HG03575 (cell line): Measurements from ENCODE around the gene VIL1.

Experiments used
- ATAC-seq: cut with Tn5 transposase; IDR thresholded peaks from one replicate; pipeline ENCODE4 v1.9.1; 2021; ENCODE audit not compliant: unreplicated experiment, insufficient number of reproducible peaks, low FRiP score; ENCODE audit errors: extremely low read depth

Gene VIL1

GRCh38 chr2:218418717-218419458 is at the start of gene VIL1:
VIL1 (plus strand) TSS chr2:218419123; CDS start chr2:218423779, 4,656 bp downstream.
- no peak for ATAC-seq

- ATAC-seq, result no peak
Measured at GRCh38 chr2:218369330-218369729, 49.6 kb upstream of the VIL1 start.

- ATAC-seq, result no peak
Measured at GRCh38 chr2:218370410-218371063, 48.4 kb upstream of the VIL1 start.

- ATAC-seq, result no peak
Measured at GRCh38 chr2:218371983-218372350, 47.0 kb upstream of the VIL1 start.

- no peak for ATAC-seq
Measured at GRCh38 chr2:218374795-218375194, 44.1 kb upstream of the VIL1 start.

- no peak for ATAC-seq
Measured at GRCh38 chr2:218375212-218375611, 43.7 kb upstream of the VIL1 start.

- ATAC-seq, result no peak
Measured at GRCh38 chr2:218378053-218378452, 40.9 kb upstream of the VIL1 start.

- no peak for ATAC-seq
Measured at GRCh38 chr2:218381916-218382366, 37.0 kb upstream of the VIL1 start, which contains the start of gene SLC11A1. SLC11A1 (plus strand) TSS chr2:218382273; CDS start chr2:218382369, 96 bp downstream.

- ATAC-seq, result no peak
Measured at GRCh38 chr2:218382785-218383184, 36.1 kb upstream of the VIL1 start.

GRCh38 chr2:218383892-218384519 is 34.9 kb upstream of the VIL1 start:
- ATAC-seq, result no peak

GRCh38 chr2:218384975-218385374 is 33.9 kb upstream of the VIL1 start:
- ATAC-seq, result no peak

- no peak for ATAC-seq
Measured at GRCh38 chr2:218386505-218387368, 32.2 kb upstream of the VIL1 start.

- no peak for ATAC-seq
Measured at GRCh38 chr2:218387369-218388194, 31.3 kb upstream of the VIL1 start.

- no peak for ATAC-seq
Measured at GRCh38 chr2:218389333-218390150, 29.4 kb upstream of the VIL1 start.

- ATAC-seq, result no peak
Measured at GRCh38 chr2:218391202-218391601, 27.7 kb upstream of the VIL1 start.

- no peak for ATAC-seq
Measured at GRCh38 chr2:218392459-218392858, 26.5 kb upstream of the VIL1 start.

GRCh38 chr2:218392891-218393462 is 25.9 kb upstream of the VIL1 start:
- no peak for ATAC-seq
